ENCODE measurements around the gene LMAN2. TPM values are rescaled to one million over a fixed set of nuclear protein-coding genes. Genes with fewer than 3 reads are reported as not detected.

LMAN2 gene
- total RNA-seq, 1 donor from 2014 or later = 137 TPM

DNA sequence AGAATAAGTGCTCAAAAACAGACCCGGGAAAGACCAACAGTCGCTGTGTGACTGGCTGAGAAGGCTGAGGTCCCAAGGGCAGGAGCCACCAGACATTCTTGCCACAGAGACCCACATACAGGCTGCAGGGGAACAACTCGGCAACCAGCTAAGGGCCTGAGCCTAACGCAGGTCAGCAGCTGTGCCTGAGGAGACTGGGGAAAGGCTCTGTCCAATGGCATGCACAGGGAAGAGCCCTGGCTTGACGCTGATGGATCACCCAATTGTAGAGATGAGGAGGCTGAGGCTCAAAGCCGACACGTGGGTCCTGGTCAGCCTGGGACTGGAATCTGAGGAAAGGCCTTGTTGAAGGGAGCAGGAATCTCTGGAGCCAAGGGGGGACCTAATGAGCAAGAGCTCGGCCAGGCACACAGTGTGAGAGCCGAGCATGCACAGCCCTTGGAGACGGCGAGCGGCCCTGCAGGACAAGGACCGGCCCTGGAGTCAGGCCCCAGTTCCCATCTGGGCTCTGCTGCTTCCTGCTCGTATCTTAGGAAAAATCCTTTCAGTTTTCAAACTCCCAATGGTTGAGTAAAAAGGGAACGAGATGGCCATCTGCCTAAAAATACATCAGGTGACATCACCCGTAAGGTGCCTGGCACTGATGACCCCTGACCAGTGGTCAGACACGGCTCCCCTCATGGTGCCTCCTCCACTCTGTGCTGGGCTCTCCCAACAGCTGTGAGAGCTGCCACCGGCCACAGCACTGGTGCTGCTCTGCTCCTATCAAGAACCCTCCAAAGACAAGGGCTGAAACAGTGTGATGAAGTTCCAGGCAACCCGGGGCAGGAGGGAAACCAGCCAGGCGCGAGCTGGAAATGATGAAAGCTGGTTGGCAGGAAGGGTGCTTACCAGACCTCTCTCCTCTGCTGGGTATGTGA is 16.4 kb downstream of the LMAN2 start:
- H3K27me3 Mint-ChIP-seq (ENCODE audit: unreplicated experiment) = peaks cover 21% of the 10 kb centered on the region
- no peak for DNase-seq (ENCODE audit: low spot score)
- no peaks in the 10 kb centered on the region for H3K9me3 Mint-ChIP-seq (ENCODE audit: unreplicated experiment)
- TF ChIP-seq, protein P1, sequence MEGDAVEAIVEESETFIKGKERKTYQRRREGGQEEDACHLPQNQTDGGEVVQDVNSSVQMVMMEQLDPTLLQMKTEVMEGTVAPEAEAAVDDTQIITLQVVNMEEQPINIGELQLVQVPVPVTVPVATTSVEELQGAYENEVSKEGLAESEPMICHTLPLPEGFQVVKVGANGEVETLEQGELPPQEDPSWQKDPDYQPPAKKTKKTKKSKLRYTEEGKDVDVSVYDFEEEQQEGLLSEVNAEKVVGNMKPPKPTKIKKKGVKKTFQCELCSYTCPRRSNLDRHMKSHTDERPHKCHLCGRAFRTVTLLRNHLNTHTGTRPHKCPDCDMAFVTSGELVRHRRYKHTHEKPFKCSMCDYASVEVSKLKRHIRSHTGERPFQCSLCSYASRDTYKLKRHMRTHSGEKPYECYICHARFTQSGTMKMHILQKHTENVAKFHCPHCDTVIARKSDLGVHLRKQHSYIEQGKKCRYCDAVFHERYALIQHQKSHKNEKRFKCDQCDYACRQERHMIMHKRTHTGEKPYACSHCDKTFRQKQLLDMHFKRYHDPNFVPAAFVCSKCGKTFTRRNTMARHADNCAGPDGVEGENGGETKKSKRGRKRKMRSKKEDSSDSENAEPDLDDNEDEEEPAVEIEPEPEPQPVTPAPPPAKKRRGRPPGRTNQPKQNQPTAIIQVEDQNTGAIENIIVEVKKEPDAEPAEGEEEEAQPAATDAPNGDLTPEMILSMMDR (IDR thresholded peaks at IDR 0.05; ENCODE audit: unreplicated experiment) = no peak
- peaks cover 69% of the 10 kb centered on the region for H3K36me3 Mint-ChIP-seq (ENCODE audit: low read depth, unreplicated experiment)
- H3K27ac Mint-ChIP-seq (ENCODE audit: unreplicated experiment) = no peak overlapping the region
- H3K4me1 Mint-ChIP-seq (ENCODE audit: unreplicated experiment) = peaks cover 41% of the 10 kb centered on the region
- no peak overlapping the region for H3K4me3 Mint-ChIP-seq (ENCODE audit: unreplicated experiment)

DNA sequence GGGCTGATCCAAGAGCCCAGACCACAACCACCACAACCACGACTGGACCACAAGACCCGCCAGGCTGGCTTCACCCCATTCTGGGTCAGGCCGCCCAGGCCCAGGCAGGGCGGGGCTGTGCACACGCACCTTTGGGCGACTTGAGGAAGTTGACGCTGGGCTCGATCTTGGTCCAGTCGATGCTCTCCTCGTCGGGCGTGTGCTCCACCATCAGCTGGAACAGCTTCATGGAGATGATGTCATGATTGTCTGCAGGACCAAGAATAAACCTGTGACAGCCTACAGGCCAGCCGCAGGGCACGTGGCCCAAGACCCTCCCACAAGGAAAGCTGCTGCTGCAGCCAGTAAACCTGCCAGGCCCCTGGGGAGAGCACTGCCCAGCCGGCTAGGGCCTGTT is 17.3 kb downstream of the LMAN2 start:
- TF ChIP-seq, protein P1 (IDR thresholded peaks at IDR 0.05; ENCODE audit: unreplicated experiment) = no peak
- Mint-ChIP-seq H3K27me3 (ENCODE audit: unreplicated experiment) (peaks cover 21% of the 10 kb centered on the region), H3K27ac (ENCODE audit: unreplicated experiment) (no peak overlapping the region), H3K4me3 (ENCODE audit: unreplicated experiment) (no peak overlapping the region), H3K9me3 (ENCODE audit: unreplicated experiment) (no peaks in the 10 kb centered on the region), H3K36me3 (ENCODE audit: low read depth, unreplicated experiment) (peaks cover 61% of the 10 kb centered on the region), H3K4me1 (ENCODE audit: unreplicated experiment) (peaks cover 32% of the 10 kb centered on the region)
- no peak for DNase-seq (ENCODE audit: low spot score)

DNA sequence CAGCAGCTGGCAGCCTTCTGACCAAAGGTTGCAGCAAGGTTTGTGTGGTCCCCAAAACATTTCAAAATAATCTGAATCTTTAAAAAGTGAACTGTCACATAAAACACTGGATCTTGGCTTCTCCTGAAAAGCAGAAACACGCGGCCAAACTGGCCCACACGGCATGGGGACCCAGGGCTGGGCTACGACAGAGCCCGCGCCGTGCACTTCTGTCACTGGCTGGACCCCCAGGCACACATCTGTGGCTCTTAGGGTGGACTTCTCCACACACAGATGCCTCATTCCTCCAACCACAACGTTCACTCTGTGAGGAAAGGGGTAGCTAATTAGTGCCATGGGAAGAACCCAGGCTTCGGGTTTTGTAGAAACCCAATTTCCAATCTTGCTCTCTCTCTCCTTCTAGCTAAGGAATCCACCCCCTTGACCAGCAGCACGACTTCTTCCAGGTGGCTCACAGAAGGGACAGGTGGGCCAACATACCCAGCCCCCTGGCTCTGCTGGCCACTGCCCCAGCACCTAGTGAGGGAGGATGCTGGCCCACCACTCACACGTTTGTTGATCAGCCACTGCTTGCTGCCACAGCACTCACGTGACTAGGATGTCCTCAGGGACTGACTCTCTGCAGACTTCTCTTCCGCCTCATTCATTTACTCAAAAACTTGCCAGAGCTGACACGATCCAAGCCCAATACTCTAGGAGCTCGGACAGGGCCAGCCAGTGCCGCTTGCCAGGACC is 17.9 kb downstream of the LMAN2 start:
- no peak overlapping the region for H3K27ac Mint-ChIP-seq (ENCODE audit: unreplicated experiment)

DNA sequence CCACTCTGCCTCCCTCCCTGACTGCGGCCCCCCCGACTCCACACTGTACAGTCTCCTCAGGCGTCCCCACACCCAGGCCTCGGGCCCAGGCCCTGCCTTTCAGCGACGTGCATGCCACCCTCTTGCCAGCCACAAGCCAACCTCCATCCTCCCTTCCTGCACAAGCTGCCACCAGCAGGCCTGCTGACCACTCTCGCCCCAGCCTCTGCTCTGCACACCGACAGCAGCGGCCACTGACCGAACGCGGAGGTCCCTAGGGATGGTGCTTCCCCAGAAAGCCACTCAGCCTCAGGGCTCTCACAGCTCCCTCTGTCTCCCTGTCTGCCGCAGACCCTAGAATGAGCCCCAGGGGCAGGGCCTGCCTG is 18.6 kb downstream of the LMAN2 start:
- H3K4me3 Mint-ChIP-seq (ENCODE audit: unreplicated experiment) = no peak overlapping the region
- H3K36me3 Mint-ChIP-seq (ENCODE audit: low read depth, unreplicated experiment) = peaks cover 55% of the 10 kb centered on the region
- H3K9me3 Mint-ChIP-seq (ENCODE audit: unreplicated experiment) = no peaks in the 10 kb centered on the region
- H3K4me1 Mint-ChIP-seq (ENCODE audit: unreplicated experiment) = peaks cover 25% of the 10 kb centered on the region
- DNase-seq (ENCODE audit: low spot score) = no peak
- TF ChIP-seq, protein P1 (IDR thresholded peaks at IDR 0.05; ENCODE audit: unreplicated experiment) = no peak
- H3K27ac Mint-ChIP-seq (ENCODE audit: unreplicated experiment) = no peak overlapping the region
- H3K27me3 Mint-ChIP-seq (ENCODE audit: unreplicated experiment) = peaks cover 21% of the 10 kb centered on the region

More for the DNA sequence above, 17.9 kb downstream of the LMAN2 start:
- TF ChIP-seq, protein P1 (IDR thresholded peaks at IDR 0.05; ENCODE audit: unreplicated experiment) = no peak
- no peak for DNase-seq (ENCODE audit: low spot score)
- peaks cover 21% of the 10 kb centered on the region for H3K27me3 Mint-ChIP-seq (ENCODE audit: unreplicated experiment)
- H3K9me3 Mint-ChIP-seq (ENCODE audit: unreplicated experiment) = no peaks in the 10 kb centered on the region
- no peak overlapping the region for H3K4me3 Mint-ChIP-seq (ENCODE audit: unreplicated experiment)
- peaks cover 55% of the 10 kb centered on the region for H3K36me3 Mint-ChIP-seq (ENCODE audit: low read depth, unreplicated experiment)
- peaks cover 27% of the 10 kb centered on the region for H3K4me1 Mint-ChIP-seq (ENCODE audit: unreplicated experiment)
